Body of pancreas (tissue), 4 donors: Measurements from ENCODE around the gene TLDC2. TPM values are rescaled to one million over a fixed set of nuclear protein-coding genes. Genes with fewer than 3 reads are reported as not detected.
"Not testable (repeated sequence)": the region's sequence is repeated elsewhere in the genome, so short reads cannot be mapped to it uniquely, and the experiment has no call there.

ENCODE experiments used
- ATAC-seq: fragments of 150-250 bp; one replicate; pipeline ENCODE4 v1.9.1; 2016
- DNase-seq, 4 donors: peaks; one replicate each; pipeline ENCODE4 v3.0.0-alpha.2; 2019
- H3K27ac ChIP-seq, 4 donors: fragments of 200-600 bp; sonication (generic); 1 replicate in 3 of 4; 2 replicates in 1 of 4; pipeline versions ENCODE4 v1.5.1 to v1.6.1; 2016 to 2019; ENCODE audit warnings: mild to moderate bottlenecking in 1 of 4, mixed read lengths in 1 of 4, moderate library complexity in 1 of 4
- H3K27me3 ChIP-seq, 2 donors: fragments of 200-600 bp; sonication (generic); one replicate each; pipeline ENCODE4 v1.6.0; 2016; ENCODE audit warnings: mild to moderate bottlenecking in 1 of 2
- H3K36me3 ChIP-seq, 2 donors: fragments of 200-600 bp; sonication (generic); replicated peaks in 1 of 2; 2 replicates each; pipeline ENCODE4 v1.5.1; 2016; ENCODE audit warnings: low read depth in 2 of 2; ENCODE audit not compliant: insufficient read depth in 1 of 2
- H3K4me1 ChIP-seq: fragments of 200-600 bp; sonication (generic); one replicate; pipeline ENCODE4 v1.6.0; 2016
- H3K4me3 ChIP-seq, 2 donors: fragments of 200-600 bp; sonication (generic); 1 replicate in 1 of 2; 2 replicates in 1 of 2; pipeline ENCODE4 v1.5.1; 2016 to 2019
- H3K9me3 ChIP-seq, 3 donors: fragments of 200-600 bp; sonication (generic); 1 replicate in 2 of 3; 2 replicates in 1 of 3; pipeline ENCODE4 v1.5.1; 2016
- POLR2A ChIP-seq, 3 donors: fragments of 450-650 bp; IDR thresholded peaks; one replicate each; pipeline ENCODE4 v1.6.1; 2016; ENCODE audit warnings: antibody characterized with exemption in 3 of 3, mild to moderate bottlenecking in 2 of 3
- WGBS, 2 donors: methylation state at CpG; one replicate each; pipeline ENCODE4 v1.1.5; 2017; 5-methylcytosine and 5-hydroxymethylcytosine counted together
- intact Hi-C: fragments of 100-400 bp; cut with DNase I; formaldehyde crosslinking; loops from one replicate; pipeline ENCODE4 v1.15.1; 2023
- total RNA-seq, 2 donors: library from RNA; depleted of rRNA; stranded (reverse); fragments of >200 nt; gene quantifications; one replicate each; pipeline ENCODE4 v1.1.0, GENCODE V29; 2016
- TF ChIP-seq, protein P1 (sequence below), 7 experiments: fragments of 450-650 bp in 4 of 7; fragments of 200-600 bp in 3 of 7; sonication (generic) in 3 of 7; IDR thresholded peaks; one replicate each; pipeline ENCODE4 v1.5.1; 2016 to 2019; ENCODE audit warnings: antibody characterized with exemption in 7 of 7

TLDC2 gene
- total RNA-seq, 2 donors from 2014 or later = not detected

DNA sequence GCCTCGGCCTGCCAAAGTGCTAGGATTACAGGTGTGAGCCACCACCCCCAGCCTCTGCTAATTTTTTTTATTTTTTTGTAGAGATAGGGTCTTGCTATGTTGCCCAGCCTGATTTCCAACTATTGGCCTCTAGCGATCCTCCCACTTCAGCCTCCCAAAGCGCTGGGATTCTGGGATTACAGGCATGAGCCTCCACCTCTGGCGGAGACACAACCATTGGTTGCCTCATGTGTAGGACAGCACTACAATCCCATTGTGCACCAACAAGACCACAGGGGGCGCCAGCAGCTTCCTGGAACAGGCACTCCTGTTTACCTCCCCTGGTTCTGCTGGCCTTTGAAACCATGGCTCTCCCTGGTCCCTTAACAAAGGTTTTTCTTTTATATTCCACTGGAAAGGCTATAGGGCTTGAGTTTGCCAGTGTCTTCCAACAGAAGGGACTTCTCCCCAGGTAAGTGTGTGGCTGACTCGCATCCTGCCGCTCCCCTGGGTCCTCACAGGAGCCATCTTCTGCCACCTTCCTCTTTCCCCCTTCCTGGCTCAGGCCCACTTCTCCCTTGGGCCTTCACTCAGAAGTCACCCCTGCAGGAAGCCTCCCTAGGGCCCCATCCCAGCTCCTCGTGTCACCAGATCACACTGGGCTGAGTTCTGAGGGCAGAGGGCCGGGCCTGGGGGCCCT, 39.2 kb upstream of the TLDC2 start:
- no peaks in the 10 kb centered on the region for H3K27me3 ChIP-seq
- no peak for TF ChIP-seq POLR2A (IDR thresholded peaks at IDR 0.05)
- TF ChIP-seq, protein P1, sequence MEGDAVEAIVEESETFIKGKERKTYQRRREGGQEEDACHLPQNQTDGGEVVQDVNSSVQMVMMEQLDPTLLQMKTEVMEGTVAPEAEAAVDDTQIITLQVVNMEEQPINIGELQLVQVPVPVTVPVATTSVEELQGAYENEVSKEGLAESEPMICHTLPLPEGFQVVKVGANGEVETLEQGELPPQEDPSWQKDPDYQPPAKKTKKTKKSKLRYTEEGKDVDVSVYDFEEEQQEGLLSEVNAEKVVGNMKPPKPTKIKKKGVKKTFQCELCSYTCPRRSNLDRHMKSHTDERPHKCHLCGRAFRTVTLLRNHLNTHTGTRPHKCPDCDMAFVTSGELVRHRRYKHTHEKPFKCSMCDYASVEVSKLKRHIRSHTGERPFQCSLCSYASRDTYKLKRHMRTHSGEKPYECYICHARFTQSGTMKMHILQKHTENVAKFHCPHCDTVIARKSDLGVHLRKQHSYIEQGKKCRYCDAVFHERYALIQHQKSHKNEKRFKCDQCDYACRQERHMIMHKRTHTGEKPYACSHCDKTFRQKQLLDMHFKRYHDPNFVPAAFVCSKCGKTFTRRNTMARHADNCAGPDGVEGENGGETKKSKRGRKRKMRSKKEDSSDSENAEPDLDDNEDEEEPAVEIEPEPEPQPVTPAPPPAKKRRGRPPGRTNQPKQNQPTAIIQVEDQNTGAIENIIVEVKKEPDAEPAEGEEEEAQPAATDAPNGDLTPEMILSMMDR (IDR thresholded peaks at IDR 0.05) = peak in 4 of 7 experiments; percentile 13 to 29 (median 20)
- peak overlapping the region in 2 of 4 donors; percentile 7 for H3K27ac ChIP-seq
- H3K4me3 ChIP-seq = no peak overlapping the region
- H3K36me3 ChIP-seq = peaks cover 0 to 2% of the 10 kb centered on the region in 2 donors
- no peaks in the 10 kb centered on the region for H3K9me3 ChIP-seq
- 80 to 86% methylated on average over 9 of the region's 9 CpGs for WGBS, 2 donors
- intact Hi-C loops = no loop called here
- ATAC-seq (no peak), DNase-seq (peak; percentile 44 to 64 (median 57))
- peaks cover 7% of the 10 kb centered on the region for H3K4me1 ChIP-seq

DNA sequence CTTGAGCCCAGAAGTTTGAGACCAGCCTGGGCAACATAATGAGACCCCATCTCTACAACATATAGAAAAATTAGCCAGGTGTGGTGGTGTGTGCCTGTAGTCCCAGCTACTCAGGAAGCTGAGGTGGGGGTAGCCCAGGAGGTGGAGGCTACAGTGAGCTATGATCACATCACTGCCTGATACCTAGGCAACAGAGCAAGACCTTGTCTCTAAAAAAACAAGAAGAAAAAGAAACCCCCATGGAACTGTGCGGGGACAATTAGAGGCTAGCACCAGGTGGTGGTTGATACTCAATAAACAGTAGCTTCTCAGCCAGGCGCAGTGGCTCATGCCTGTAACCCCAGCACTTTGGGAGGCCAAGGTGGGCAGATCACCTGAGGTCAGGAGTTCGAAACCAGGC, 37.6 kb upstream of the TLDC2 start:
- DNase-seq, H3K4me1 ChIP-seq, H3K9me3 ChIP-seq, H3K27ac ChIP-seq, intact Hi-C loops, H3K4me3 ChIP-seq, ATAC-seq, H3K36me3 ChIP-seq, H3K27me3 ChIP-seq: not testable (repeated sequence)
- WGBS, 2 donors = 96 to 100% methylated on average over 3 of the region's 3 CpGs

DNA sequence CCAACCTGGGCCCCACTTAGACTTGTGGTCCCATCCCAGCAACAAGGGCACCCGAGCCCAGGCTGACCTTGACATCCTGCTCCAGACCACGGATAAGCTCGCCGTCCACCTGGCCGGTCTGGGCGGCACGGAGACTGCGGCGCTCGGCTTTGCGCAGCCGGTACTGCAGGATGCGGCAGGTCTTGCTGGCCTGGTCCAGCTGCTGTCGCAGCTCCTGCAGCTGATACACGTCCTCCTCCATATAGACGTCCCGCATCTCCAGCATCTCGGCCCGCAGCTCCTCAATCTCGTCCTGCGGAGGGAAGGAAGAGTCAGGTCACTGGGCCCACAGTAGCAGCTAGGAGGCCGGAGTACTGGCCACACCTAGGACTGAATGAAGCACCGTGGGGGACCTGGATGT, 36.8 kb upstream of the TLDC2 start:
- Histone ChIP-seq H3K27me3 (no peaks in the 10 kb centered on the region), H3K27ac (no peak overlapping the region), H3K4me3 (no peak overlapping the region), H3K36me3 (peaks cover 0 to 2% of the 10 kb centered on the region in 2 donors), H3K9me3 (no peaks in the 10 kb centered on the region), H3K4me1 (peaks cover 14% of the 10 kb centered on the region)
- DNase-seq (no peak), ATAC-seq (no peak)
- intact Hi-C loops = no loop called here
- no peak for TF ChIP-seq POLR2A (IDR thresholded peaks at IDR 0.05)
- TF ChIP-seq, protein P1 (IDR thresholded peaks at IDR 0.05) = no peak
- 94% methylated on average over 23 of the region's 23 CpGs; no CpG with 5 or more reads in 1 of the 2 donors for whole genome bisulfite sequencing, 2 donors

DNA sequence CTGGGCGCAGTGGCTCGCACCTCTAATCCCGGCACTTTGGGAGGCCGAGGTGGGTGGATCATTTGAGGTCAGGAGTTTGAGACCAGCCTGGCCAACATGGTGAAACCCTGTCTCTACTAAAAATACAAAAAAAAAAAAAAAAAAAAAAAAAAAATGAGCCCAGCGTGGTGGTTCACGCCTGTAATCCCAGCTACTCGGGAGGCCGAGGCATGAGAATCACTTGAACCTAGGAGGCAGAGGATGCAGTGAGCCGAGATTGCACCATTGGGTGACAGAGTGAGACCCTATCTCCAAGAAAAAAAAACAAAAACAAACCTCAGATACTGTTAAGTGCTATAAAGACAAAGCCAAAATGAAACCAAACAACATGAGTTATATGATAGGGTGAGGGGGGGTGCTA, 34.9 kb upstream of the TLDC2 start:
- H3K27me3 ChIP-seq = not testable (repeated sequence)

DNA sequence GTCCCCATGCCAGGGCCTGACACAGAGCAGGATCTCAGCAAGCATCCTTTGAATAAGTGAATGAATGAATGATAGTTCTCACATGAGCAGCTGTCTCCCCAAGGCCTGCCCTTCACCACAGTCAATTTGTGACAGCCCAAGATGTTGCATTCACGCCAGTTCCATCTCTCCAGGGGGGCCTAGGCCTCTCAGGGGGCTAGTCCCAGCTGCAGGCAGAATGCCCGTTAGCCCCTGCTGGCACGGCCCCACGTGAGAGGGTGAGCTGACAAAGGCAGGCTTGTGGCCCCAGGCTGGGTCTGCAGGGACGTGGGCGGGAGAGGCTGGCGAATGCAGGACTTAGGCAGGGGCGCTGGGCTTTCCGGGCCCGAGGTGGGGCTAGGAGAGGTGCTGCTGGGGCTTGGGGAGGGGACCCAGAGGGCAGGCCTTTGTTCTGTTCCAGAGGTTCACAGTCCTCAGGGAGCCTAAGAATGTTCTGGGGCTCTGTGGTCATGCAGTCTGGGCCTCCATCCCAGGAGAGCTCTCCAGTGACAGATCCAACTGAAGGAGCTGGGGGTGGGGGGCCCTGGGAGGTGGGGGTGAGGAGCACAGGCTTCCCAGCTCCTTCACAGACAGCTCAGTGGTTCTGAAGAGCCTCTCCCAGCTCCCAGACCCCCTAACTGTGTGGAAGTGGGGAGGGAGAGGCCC, 30.5 kb upstream of the TLDC2 start:
- H3K27me3 ChIP-seq = no peaks in the 10 kb centered on the region
- no peak for ATAC-seq
- no peak for DNase-seq
- H3K36me3 ChIP-seq = no peaks in the 10 kb centered on the region
- 85 to 88% methylated on average over 7 to 8 of the region's 10 CpGs for WGBS, 2 donors
- peak overlapping the region in 2 of 4 donors; percentile 34 to 39 for H3K27ac ChIP-seq
- H3K4me3 ChIP-seq = no peak overlapping the region
- H3K4me1 ChIP-seq = peaks cover 12% of the 10 kb centered on the region
- no peaks in the 10 kb centered on the region for H3K9me3 ChIP-seq
- intact Hi-C loops = no loop called here
- TF ChIP-seq, protein P1 (IDR thresholded peaks at IDR 0.05) = no peak
- no peak for TF ChIP-seq POLR2A (IDR thresholded peaks at IDR 0.05)

More for the DNA sequence above, 34.9 kb upstream of the TLDC2 start:
- H3K4me3 ChIP-seq, ATAC-seq, DNase-seq, intact Hi-C loops, H3K36me3 ChIP-seq, H3K9me3 ChIP-seq, H3K4me1 ChIP-seq: not testable (repeated sequence)
- H3K27ac ChIP-seq = peak overlapping the region in 1 of 4 donors; percentile 70
- 93 to 99% methylated on average over 7 to 8 of the region's 9 CpGs for WGBS, 2 donors
